GM19455 (cell line): ENCODE results near the gene PARD3.
A peak's percentile ranks its signal among the peaks of the same experiment; 100 is the strongest.

Experiments used
- ATAC-seq: cut with Tn5 transposase; IDR thresholded peaks from one replicate; pipeline ENCODE4 v1.9.1; 2021; ENCODE audit not compliant: unreplicated experiment

PARD3 gene

DNA sequence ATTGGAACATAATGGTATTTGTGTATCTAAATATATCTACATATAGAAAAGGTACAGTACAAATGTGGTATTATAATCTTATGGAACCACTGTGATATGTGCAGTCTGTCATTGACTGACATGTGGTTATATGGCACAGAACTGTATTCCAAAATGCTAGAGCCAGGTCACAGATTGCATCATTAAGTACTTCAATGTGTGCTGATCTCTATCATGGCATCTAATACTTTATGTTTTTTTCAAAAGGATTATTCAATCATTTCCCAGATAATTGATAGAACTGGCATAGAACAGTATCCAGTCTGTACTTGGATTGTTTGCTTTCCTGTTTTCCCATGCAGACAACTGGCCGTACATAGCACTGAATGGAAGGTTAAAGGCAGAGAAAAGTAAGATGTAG lies 662.7 kb downstream of the PARD3 start:
- ATAC-seq = no peak

- ATAC-seq = no peak
Observed at GRCh38 chr10:34151931-34152330, 663.2 kb downstream of the PARD3 start.

GRCh38 chr10:34151481-34151880 lies 663.6 kb downstream of the PARD3 start:
- no peak for ATAC-seq

DNA sequence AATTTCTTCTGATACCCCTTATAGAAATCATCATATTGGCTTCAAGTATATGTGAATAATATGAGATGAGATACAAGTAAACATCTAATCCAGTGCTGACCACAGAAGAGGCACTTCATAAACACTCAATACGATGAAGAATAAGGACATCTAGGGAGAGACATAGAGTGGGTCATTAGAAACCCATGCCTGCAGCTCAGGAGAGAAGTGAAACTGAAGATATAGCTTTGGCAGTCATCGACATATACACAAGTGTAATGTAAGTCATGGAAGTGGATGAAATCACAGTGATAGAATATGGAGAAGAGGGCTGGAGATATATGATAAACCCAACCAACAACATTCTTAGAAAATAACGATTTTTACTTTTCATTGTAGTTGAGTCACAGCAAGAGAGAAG lies 665.0 kb downstream of the PARD3 start:
- ATAC-seq = no peak

DNA sequence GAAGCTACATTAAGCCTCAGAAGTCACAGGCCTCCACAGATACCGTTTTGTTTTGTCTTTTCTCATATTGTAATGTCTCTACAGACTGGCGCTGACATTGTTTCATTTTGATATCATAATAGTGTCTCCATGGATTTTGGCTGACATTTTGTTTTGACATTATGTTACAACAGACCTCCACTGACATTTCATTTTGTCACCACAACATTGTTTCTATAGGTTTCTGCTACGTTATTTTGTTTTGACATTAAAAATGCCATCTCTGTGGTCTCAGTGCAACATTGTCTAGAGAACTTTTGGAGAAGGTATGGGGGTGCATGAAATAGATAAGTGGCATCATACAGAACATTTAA lies 666.8 kb downstream of the PARD3 start:
- no peak for ATAC-seq

- no peak for ATAC-seq
Observed at GRCh38 chr10:34147641-34148304, 667.3 kb downstream of the PARD3 start.

DNA sequence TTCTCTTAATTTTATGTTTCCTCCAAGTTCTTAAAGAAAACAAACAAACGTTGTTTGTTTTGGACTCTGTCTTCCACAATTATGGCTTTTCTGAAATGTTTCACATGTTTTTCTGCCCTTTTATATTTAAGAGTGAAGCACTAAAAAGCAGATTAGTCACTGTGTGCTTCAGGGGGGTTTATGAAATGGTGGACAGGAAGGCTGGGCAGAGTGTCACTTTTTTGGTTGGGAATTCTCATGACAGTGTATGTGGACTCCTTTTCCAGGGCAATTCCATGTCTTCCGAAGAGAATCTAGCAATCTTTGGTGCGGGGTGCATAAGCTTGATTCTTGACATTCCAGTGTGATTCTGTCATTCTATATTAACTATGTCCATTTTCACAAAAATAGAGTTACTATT lies 669.4 kb downstream of the PARD3 start:
- no peak for ATAC-seq

DNA sequence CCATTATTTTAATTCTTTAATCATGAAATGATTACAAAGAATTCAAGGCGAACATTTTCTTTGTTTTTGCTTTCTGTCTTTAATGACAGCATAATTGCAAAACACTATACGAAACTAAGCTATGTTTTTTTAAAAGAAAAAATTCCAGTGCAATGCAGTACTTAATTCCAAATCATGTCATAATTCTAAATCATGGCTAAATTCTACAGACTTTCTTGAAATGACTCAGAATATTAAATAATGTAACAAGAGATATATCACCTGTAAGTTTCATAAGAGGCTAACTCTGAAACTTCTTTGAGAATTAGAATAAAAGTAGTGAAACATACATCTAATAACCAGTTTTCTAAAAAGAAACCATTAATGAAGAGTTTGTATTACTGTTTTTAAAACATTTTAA lies 671.6 kb downstream of the PARD3 start:
- ATAC-seq = no peak

- ATAC-seq = peak; percentile 68
Observed at GRCh38 chr10:34141032-34141680, 673.9 kb downstream of the PARD3 start.

DNA sequence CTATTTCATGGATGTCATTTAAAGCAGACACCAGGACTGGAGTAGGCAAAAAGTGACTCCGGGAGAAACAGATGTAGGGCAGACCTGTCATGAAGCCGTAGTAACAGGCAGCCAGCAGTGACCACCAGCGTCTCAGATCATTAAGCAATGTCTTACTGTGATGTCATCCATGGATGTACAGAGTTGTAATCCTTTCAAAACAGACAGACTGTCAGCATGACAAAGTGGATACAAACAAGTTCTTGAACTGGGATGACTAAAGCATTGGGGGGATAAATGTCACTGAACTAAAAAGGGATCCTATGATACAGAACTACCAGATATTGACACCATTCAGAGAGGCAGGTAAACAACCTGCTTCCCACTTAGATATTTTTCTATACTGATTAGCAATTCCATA lies 675.5 kb downstream of the PARD3 start:
- ATAC-seq = no peak

- no peak for ATAC-seq
Observed at GRCh38 chr10:34137955-34138354, 677.1 kb downstream of the PARD3 start.

- no peak for ATAC-seq
Observed at GRCh38 chr10:34137201-34137600, 677.9 kb downstream of the PARD3 start.

- peak; percentile 74 for ATAC-seq
Observed at GRCh38 chr10:34135515-34135914, 679.6 kb downstream of the PARD3 start.

DNA sequence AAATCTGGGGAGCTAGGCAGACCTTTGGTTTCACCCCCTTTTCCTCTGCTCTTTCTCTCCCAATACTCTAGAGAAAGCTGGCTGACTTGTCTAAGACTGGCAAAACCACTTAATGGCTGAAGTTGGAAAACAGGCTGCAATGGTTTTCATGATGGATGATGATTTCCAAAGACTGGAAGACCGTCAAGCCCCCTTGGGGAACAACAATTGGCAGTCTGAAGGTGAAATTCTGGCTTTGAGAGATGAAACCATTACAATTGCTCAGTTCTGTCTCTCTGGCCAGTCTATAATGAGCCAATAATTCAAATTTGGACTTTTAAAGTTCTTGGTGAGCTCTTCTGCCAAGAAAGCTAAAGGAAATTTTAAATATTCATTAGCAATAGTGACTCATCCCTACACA lies 680.5 kb downstream of the PARD3 start:
- ATAC-seq = no peak

DNA sequence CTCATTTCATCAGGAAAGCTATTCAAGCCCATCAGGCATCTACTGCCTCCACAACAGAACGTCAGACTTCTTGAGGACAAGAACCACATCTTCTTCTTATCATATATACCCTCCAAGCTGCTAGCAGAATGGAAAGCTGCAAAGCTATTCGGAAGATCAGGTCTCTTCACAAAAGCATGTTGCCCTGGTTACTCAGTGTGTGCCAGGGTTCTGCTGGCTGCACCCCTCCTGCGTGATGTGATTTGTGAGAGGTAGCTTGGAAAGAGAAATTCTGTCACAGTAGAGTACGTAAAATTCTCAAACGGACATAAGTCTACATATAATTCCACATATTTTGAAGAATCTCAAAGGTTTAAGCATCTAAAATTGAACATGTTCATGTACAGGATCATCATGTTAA lies 681.7 kb downstream of the PARD3 start:
- no peak for ATAC-seq

DNA sequence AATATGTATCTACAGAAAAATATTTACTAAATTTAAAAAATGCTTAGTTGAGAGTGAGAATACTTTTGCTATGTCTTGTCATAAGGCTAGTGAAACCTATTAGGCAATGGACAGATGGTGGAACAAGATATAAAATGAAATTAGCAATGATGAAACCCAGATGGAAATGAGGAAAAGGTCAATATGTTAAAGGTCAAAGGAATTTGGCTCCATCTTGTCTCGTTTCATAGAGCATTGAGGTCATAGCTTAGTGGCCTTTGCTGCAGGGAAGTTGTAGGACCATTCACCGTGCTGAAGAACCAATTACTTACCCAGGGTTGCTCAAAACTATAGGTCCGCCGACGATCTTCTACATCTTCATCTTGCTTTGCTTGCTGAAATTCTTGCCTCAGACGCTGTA lies 683.9 kb downstream of the PARD3 start:
- no peak for ATAC-seq

DNA sequence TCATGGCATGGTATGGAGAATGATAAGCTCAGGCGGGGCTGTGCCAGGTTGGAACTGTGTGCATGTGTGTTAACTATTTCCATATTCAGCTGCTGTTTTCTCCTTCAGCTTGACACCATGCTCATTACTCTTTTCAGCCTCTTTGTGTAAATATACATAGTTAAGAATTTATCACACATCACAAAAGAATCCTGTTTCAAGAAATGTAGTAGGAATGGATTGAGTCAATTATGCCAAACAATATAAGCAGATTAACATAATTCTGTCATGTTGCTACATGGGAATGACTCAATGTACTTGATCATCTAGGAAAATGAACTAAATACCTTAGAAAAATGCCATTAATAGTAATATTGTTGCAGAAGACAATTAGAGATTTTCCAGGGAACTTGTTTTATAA lies 687.4 kb downstream of the PARD3 start:
- ATAC-seq = no peak

GRCh38 chr10:34126371-34127151 lies 688.5 kb downstream of the PARD3 start:
- no peak for ATAC-seq

DNA sequence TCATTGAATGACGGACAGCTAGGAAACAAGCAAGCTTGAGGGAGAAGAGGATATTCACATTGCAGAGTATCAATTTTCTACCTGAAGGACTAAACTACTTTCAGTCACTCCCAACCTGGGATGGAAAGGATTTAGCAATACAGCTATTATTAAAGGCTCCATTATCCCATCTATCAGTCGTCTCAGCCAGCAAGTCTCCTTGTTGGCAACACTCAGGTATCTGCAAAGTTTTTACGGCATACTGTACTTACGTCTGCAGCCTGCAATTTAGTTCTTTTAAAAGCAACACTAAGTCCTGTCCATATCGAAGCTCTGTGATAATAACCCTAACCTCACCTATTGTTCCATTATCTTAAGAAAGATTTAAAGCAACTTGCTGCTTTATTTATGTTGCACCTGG lies 689.4 kb downstream of the PARD3 start:
- no peak for ATAC-seq

GRCh38 chr10:34124522-34125035 lies 690.5 kb downstream of the PARD3 start:
- no peak for ATAC-seq

- ATAC-seq = no peak
Observed at GRCh38 chr10:34121781-34122622, 693.1 kb downstream of the PARD3 start.
